Subcutaneous abdominal adipose tissue (tissue), 5 donors: ENCODE data around the gene SPRN.

Source experiments
- H3K27ac ChIP-seq: one replicate; pipeline ENCODE4 v1.7.0; 2013; ENCODE audit warnings: low read depth, mild to moderate bottlenecking, inconsistent platforms, low read length, moderate library complexity
- H3K27me3 ChIP-seq, 5 donors: one replicate each; pipeline ENCODE4 v1.7.0; 2013; ENCODE audit warnings: low read length in 5 of 5, inconsistent platforms in 1 of 5; ENCODE audit not compliant: control insufficient read depth in 5 of 5, insufficient read depth in 4 of 5
- H3K36me3 ChIP-seq, 5 donors: one replicate each; pipeline ENCODE4 v1.7.0; 2013; ENCODE audit warnings: low read length in 5 of 5; ENCODE audit not compliant: control insufficient read depth in 5 of 5, insufficient read depth in 5 of 5
- H3K4me1 ChIP-seq, 5 donors: one replicate each; pipeline ENCODE4 v1.7.0; 2013; ENCODE audit warnings: low read length in 5 of 5, mild to moderate bottlenecking in 3 of 5, moderate library complexity in 1 of 5; ENCODE audit not compliant: control insufficient read depth in 5 of 5, insufficient read depth in 5 of 5
- H3K4me3 ChIP-seq, 5 donors: one replicate each; pipeline ENCODE4 v1.7.0; 2013; ENCODE audit warnings: low read length in 5 of 5, low read depth in 1 of 5
- H3K9ac ChIP-seq, 5 donors: one replicate each; pipeline ENCODE4 v1.7.0; 2013; ENCODE audit warnings: low read length in 5 of 5, mild to moderate bottlenecking in 4 of 5, moderate library complexity in 3 of 5
- H3K9me3 ChIP-seq, 5 donors: one replicate each; pipeline ENCODE4 v1.7.0; 2013; ENCODE audit warnings: low read length in 5 of 5; ENCODE audit not compliant: control insufficient read depth in 5 of 5
- donor health status: healthy.
- donor health status: healthy.
- donor health status: healthy.
- donor health status: healthy.
- donor health status: healthy.

The SPRN gene

GRCh38 chr10:133464582-133465031 lies 40.2 kb upstream of the SPRN start:
- H3K27ac ChIP-seq: no peak overlapping the region
- H3K4me1 ChIP-seq: no peaks in the 10 kb centered on the region
- H3K27me3 ChIP-seq: no peaks in the 10 kb centered on the region
- no peak overlapping the region for H3K4me3 ChIP-seq
- H3K9me3 ChIP-seq: no peaks in the 10 kb centered on the region
- no peak overlapping the region for H3K9ac ChIP-seq
- H3K36me3 ChIP-seq: peaks cover 0 to 14% (median 5%) of the 10 kb centered on the region in 5 donors

DNA sequence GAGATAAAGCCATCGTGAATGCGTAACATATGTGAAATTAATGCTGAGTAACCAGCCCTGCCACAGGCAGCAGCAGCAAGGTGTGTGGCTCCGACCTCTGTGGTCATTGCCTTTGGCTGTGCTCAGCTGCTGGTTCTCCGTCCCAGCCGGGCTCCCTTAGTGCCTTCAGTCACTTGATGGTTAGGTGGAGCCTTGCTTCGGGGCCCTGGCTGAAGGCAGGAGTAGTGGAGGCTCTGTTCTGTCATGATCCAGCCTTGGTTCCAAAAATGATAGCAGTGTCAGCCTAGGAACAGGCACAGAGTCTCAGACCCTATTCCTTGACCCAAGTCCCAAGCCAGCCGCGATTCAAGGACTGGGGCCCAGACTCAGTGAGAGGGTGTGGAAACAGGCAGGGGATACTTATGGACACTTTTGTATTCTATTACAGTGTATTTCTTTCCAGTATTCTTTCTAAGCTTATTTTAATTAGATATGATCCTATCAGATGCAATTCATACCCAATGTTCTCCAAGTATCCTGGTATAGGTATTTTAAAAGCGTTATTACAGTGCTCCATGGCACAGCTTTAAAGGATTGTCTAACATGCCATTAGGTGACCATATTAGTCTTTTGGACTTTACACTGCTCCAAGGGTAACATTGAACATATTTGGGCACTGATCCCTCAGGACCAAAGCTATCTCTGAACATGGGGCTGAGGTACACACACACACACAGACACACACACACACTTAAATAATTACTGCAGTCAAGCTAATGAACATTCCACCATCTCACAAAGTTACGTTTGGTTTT lies 38.3 kb upstream of the SPRN start:
- Histone ChIP-seq H3K27ac (no peak overlapping the region), H3K4me1 (no peaks in the 10 kb centered on the region), H3K9ac (no peak overlapping the region), H3K36me3 (peaks cover 0 to 9% (median 5%) of the 10 kb centered on the region in 5 donors), H3K27me3 (no peaks in the 10 kb centered on the region), H3K9me3 (no peaks in the 10 kb centered on the region), H3K4me3 (no peak overlapping the region)

GRCh38 chr10:133461841-133462240 lies 37.4 kb upstream of the SPRN start:
- no peak overlapping the region for H3K27ac ChIP-seq
- no peak overlapping the region for H3K4me3 ChIP-seq
- H3K9ac ChIP-seq: no peak overlapping the region
- no peaks in the 10 kb centered on the region for H3K4me1 ChIP-seq
- H3K9me3 ChIP-seq: no peaks in the 10 kb centered on the region
- H3K27me3 ChIP-seq: no peaks in the 10 kb centered on the region
- peaks cover 0 to 7% (median 0%) of the 10 kb centered on the region in 5 donors for H3K36me3 ChIP-seq

GRCh38 chr10:133461027-133461426 lies 36.6 kb upstream of the SPRN start:
- Histone ChIP-seq H3K27me3 (no peaks in the 10 kb centered on the region), H3K4me1 (no peaks in the 10 kb centered on the region), H3K9me3 (no peaks in the 10 kb centered on the region), H3K9ac (no peak overlapping the region), H3K27ac (no peak overlapping the region), H3K4me3 (no peak overlapping the region), H3K36me3 (peaks cover 0 to 7% (median 0%) of the 10 kb centered on the region in 5 donors)

DNA sequence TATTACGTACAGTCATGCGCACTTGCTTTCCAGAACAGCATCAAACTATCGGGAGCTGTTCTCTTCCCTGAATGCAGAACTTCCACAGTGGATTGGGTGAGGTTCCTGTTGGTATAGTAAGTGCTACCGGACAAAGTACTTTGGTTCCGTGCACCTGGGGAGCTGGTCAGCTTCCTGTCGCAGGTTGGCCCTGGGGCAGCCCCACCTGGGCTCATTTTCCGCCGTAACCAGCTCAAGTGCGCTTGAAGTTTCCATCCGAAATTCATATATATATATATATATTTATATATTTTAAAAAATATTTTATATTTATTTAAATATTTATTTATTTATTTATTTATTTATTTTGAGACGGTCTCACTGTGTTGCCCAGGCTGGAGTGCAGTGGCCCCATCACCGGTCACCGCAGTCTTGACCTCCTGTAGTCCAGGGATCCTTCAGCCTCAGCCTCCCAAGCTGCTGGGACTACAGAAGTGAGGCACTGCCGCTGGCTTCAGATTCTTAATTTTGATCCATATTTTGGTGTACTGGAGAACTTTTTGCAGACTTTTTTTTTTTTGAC lies 35.9 kb upstream of the SPRN start:
- H3K9me3 ChIP-seq: no peaks in the 10 kb centered on the region
- H3K36me3 ChIP-seq: peaks cover 0 to 7% (median 0%) of the 10 kb centered on the region in 5 donors
- H3K27me3 ChIP-seq: no peaks in the 10 kb centered on the region
- no peak overlapping the region for H3K27ac ChIP-seq
- H3K9ac ChIP-seq: no peak overlapping the region
- H3K4me3 ChIP-seq: no peak overlapping the region
- H3K4me1 ChIP-seq: no peaks in the 10 kb centered on the region

DNA sequence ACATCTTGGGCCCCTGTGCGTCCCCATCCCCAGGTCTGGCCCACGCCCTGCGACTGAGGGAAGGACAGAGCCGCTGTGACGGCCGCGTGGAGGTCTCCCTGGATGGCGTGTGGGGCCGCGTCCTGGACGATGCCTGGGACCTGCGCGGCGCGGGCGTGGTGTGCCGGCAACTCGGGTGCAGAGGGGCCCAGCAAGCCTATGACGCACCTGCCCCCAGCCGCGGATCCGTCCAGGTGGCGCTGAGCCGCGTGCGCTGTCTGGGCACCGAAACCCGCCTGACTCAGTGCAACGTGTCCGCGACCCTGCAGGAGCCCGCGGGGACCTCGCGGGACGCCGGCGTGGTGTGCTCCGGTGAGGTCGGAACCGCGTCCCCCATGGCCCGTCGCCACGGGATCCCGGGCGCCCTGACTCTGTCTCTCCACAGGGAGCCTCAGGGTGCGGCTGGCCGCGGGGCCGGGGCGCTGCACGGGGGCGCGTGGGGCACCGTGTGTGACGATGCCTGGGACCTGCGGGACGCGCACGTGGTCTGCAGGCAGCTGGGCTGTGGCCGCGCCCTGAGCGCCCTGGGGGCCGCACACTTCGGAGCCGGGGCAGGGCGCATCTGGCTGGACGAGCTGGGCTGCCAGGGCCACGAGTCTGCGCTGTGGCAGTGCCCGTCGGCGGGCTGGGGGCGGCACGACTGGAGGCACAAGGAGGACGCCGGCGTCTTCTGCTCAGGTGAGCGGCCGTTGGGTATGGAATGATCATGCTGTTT lies 35.2 kb upstream of the SPRN start:
- H3K36me3 ChIP-seq: peaks cover 0 to 7% (median 0%) of the 10 kb centered on the region in 5 donors

DNA sequence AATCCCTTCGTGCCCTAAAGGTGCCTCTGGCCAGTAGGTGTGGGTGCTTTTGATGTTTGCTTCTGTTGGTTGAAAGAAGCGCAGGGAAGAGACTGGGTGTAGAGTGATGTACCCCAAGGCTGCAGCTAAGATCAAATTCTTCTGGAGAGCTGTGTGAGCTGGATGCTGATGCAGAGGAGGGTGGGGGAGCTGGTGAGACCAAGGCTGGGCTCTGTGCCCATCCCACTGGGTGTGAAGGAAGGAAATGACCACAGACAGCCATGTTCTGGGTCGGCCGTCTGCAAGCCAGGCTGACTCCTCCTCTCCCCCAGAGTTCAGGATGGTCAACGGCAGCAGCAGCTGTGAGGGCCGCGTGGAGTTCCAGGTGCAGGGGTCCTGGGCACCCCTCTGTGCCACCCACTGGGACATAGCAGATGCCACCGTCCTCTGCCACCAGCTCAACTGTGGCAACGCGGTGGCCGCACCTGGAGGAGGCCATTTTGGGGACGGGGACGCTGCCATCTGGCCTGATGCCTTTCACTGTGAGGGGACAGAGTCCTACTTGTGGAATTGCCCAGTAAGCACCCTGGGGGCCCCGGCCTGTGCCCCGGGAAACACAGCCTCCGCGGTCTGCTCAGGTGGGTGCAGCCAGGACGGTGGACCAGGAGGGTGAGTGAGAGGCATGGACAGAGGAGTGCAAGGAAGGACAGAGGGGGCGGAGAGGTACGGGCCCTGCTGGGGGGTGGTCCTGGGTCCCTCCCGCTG lies 34.5 kb upstream of the SPRN start:
- peaks cover 0 to 7% (median 0%) of the 10 kb centered on the region in 5 donors for H3K36me3 ChIP-seq
- no peak overlapping the region for H3K27ac ChIP-seq
- no peak overlapping the region for H3K4me3 ChIP-seq
- no peak overlapping the region for H3K9ac ChIP-seq
- no peaks in the 10 kb centered on the region for H3K27me3 ChIP-seq
- H3K9me3 ChIP-seq: no peaks in the 10 kb centered on the region
- no peaks in the 10 kb centered on the region for H3K4me1 ChIP-seq

More for the DNA sequence above, 35.2 kb upstream of the SPRN start:
- no peaks in the 10 kb centered on the region for H3K27me3 ChIP-seq
- H3K4me3 ChIP-seq: no peak overlapping the region
- no peak overlapping the region for H3K9ac ChIP-seq
- no peaks in the 10 kb centered on the region for H3K9me3 ChIP-seq
- no peaks in the 10 kb centered on the region for H3K4me1 ChIP-seq
- H3K27ac ChIP-seq: no peak overlapping the region

GRCh38 chr10:133458021-133458709 lies 33.7 kb upstream of the SPRN start:
- peaks cover 0 to 7% (median 0%) of the 10 kb centered on the region in 5 donors for H3K36me3 ChIP-seq
- no peak overlapping the region for H3K27ac ChIP-seq
- H3K9ac ChIP-seq: no peak overlapping the region
- H3K4me1 ChIP-seq: no peaks in the 10 kb centered on the region
- H3K9me3 ChIP-seq: no peaks in the 10 kb centered on the region
- H3K27me3 ChIP-seq: no peaks in the 10 kb centered on the region
- H3K4me3 ChIP-seq: no peak overlapping the region

DNA sequence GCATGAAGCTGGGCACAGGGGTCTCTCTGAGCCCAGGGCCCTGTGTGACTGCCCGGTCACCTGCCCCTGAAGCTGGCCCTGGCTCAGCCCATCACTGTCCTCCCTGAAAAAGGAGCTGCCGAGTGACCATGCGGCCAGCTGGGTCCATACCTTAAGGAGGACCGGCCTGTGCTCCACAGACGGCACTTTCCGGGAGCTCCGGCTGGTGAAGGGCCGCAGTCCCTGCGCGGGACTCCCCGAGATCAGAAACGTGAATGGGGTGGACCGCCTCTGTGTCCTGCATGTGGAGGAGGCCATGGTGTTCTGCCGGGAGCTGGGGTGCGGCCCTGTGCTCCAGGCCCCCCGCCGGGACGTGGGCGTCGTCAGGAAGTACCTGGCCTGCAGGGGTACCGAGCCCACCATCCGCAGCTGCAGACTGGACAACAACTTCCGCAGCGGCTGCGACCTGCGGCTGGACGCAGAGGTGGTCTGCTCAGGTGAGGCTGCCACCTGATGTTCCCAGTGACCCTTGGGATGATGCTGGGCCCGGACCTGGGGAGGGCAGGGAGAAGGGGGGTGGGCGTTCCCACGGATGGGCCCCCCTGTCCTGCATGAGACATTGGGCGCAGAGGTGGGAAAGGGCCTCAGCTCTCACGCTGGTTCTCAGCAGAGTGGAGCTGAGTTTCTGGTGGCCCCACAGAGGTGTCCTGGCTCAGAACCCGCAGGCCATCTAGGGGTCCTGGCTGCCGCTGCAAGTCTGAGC lies 32.8 kb upstream of the SPRN start:
- no peak overlapping the region for H3K4me3 ChIP-seq
- H3K27ac ChIP-seq: no peak overlapping the region
- peaks cover 0 to 7% (median 0%) of the 10 kb centered on the region in 5 donors for H3K36me3 ChIP-seq
- no peaks in the 10 kb centered on the region for H3K27me3 ChIP-seq
- no peaks in the 10 kb centered on the region for H3K9me3 ChIP-seq
- H3K4me1 ChIP-seq: no peaks in the 10 kb centered on the region
- no peak overlapping the region for H3K9ac ChIP-seq
